HEK293 (cell line): Measurements from ENCODE around the gene LITAFD.
A peak's percentile ranks its signal among the peaks of the same experiment; 100 is the strongest.

Experiments
- CTCF ChIA-PET: fragments of 350-600 bp; formaldehyde crosslinking; extraction: SDS; loops from one replicate; lab custom pipeline; 2021; ENCODE audit warnings: antibody characterized with exemption; lab: Yijun Ruan, JAX
- POLR2A ChIA-PET: fragments of 300-600 bp; formaldehyde crosslinking; extraction: SDS; loops from one replicate; lab custom pipeline; 2020; ENCODE audit warnings: antibody characterized with exemption, inconsistent platforms; lab: Yijun Ruan, JAX
- H3K27ac ChIP-seq: fragments of 200-500 bp; sonication (Bioruptor generic); 2 replicates; pipeline ENCODE4 v1.5.1; 2014; ENCODE audit warnings: low read depth, low read length, control low read depth, inconsistent platforms; ENCODE audit errors: extremely low read depth
- H3K36me3 ChIP-seq, 2 experiments: fragments of 200-500 bp in 1 of 2; sonication (Bioruptor generic) in 1 of 2; 1 replicate in 1 of 2; 2 replicates in 1 of 2; pipeline ENCODE4 v1.5.1; 2014 to 2017; ENCODE audit warnings: inconsistent platforms in 2 of 2, low read length in 2 of 2; ENCODE audit not compliant: control insufficient read depth in 2 of 2, insufficient read depth in 1 of 2
- H3K4me1 ChIP-seq: fragments of 200-500 bp; sonication (Bioruptor generic); 2 replicates; pipeline ENCODE4 v1.5.1; 2014; ENCODE audit warnings: mild to moderate bottlenecking, low read length, inconsistent platforms; ENCODE audit not compliant: control insufficient read depth, insufficient read depth
- H3K4me3 ChIP-seq: 2 replicates; pipeline ENCODE4 v1.5.1; 2011; ENCODE audit warnings: low read depth, mild to moderate bottlenecking, control low read depth, low read length, moderate library complexity
- H3K9me3 ChIP-seq: fragments of 200-500 bp; sonication (Bioruptor generic); 2 replicates; pipeline ENCODE4 v1.5.1; 2014; ENCODE audit warnings: low read depth, low read length, inconsistent platforms; ENCODE audit not compliant: control insufficient read depth, insufficient read depth
- BCL6B ChIP-seq: fragments of 450-650 bp; formaldehyde crosslinking; IDR thresholded peaks from 2 replicates; pipeline ENCODE4 v1.5.1; 2017; ENCODE audit warnings: missing biosample characterization, missing genetic modification characterization
- PRDM6 ChIP-seq: fragments of 450-650 bp; formaldehyde crosslinking; IDR thresholded peaks from 2 replicates; pipeline ENCODE4 v1.5.1; 2017; ENCODE audit warnings: missing biosample characterization, missing genetic modification characterization
- ZBTB44 ChIP-seq: fragments of 450-650 bp; IDR thresholded peaks from 2 replicates; pipeline ENCODE4 v1.5.1; 2018; ENCODE audit warnings: missing biosample characterization, mild to moderate bottlenecking, missing genetic modification characterization
- ZFHX2 ChIP-seq: fragments of 450-650 bp; formaldehyde crosslinking; conservative IDR thresholded peaks from 2 replicates; pipeline ENCODE4 v1.5.1; 2016; ENCODE audit warnings: missing biosample characterization, missing genetic modification characterization
- ZNF112 ChIP-seq: fragments of 450-650 bp; formaldehyde crosslinking; IDR thresholded peaks from 2 replicates; pipeline ENCODE4 v1.5.0; 2017; ENCODE audit warnings: missing biosample characterization, missing genetic modification characterization
- ZNF184 ChIP-seq: fragments of 450-650 bp; IDR thresholded peaks from 2 replicates; pipeline ENCODE4 v1.5.1; 2018; ENCODE audit warnings: missing biosample characterization, mild to moderate bottlenecking, missing genetic modification characterization
- ZNF2 ChIP-seq: fragments of 450-650 bp; formaldehyde crosslinking; IDR thresholded peaks from 2 replicates; pipeline ENCODE4 v1.5.1; 2016; ENCODE audit warnings: missing biosample characterization, missing genetic modification characterization
- ZNF280D ChIP-seq: fragments of 450-650 bp; formaldehyde crosslinking; IDR thresholded peaks from 2 replicates; pipeline ENCODE4 v1.5.1; 2016; ENCODE audit warnings: missing biosample characterization, missing genetic modification characterization
- ZNF350 ChIP-seq: fragments of 450-650 bp; formaldehyde crosslinking; IDR thresholded peaks from 2 replicates; pipeline ENCODE4 v1.5.0; 2017; ENCODE audit warnings: missing biosample characterization, mild to moderate bottlenecking, missing genetic modification characterization
- ZNF501 ChIP-seq: fragments of 450-650 bp; formaldehyde crosslinking; IDR thresholded peaks from 2 replicates; pipeline ENCODE4 v1.5.1; 2016; ENCODE audit warnings: missing biosample characterization, missing genetic modification characterization
- ZNF510 ChIP-seq: fragments of 450-650 bp; formaldehyde crosslinking; IDR thresholded peaks from 2 replicates; pipeline ENCODE4 v1.5.1; 2018; ENCODE audit warnings: mild to moderate bottlenecking, missing genetic modification characterization, missing biosample characterization; ENCODE audit not compliant: insufficient replicate concordance
- ZNF658 ChIP-seq: fragments of 450-650 bp; formaldehyde crosslinking; IDR thresholded peaks from 2 replicates; pipeline ENCODE4; 2016; ENCODE audit warnings: missing biosample characterization, missing genetic modification characterization
- ZNF664 ChIP-seq: fragments of 450-650 bp; formaldehyde crosslinking; IDR thresholded peaks from 2 replicates; pipeline ENCODE4 v1.5.1; 2016; ENCODE audit warnings: missing biosample characterization, missing genetic modification characterization

Gene LITAFD

GRCh38 chr16:8888951-8889892, 7.1 kb downstream of the LITAFD start:
- H3K4me1 ChIP-seq: no peaks in the 10 kb centered on the region
- TF ChIP-seq ZNF658 (tag by site-specific recombination): no peak
- no peak for TF ChIP-seq ZNF510 (tag by site-specific recombination)
- no peak for TF ChIP-seq BCL6B (tag by site-specific recombination)
- no peak for TF ChIP-seq ZNF280D (tag by site-specific recombination)
- no peak for TF ChIP-seq ZNF2 (tag by site-specific recombination)
- no peak for TF ChIP-seq ZBTB44 (tag by site-specific recombination)
- TF ChIP-seq ZNF350 (tag by site-specific recombination): no peak
- TF ChIP-seq PRDM6: no peak
- TF ChIP-seq ZNF184 (tag by site-specific recombination): no peak
- TF ChIP-seq ZNF664 (tag by site-specific recombination): no peak
- TF ChIP-seq ZNF501: no peak
- H3K36me3 ChIP-seq: peaks cover 12 to 67% of the 10 kb centered on the region in 2 experiments
- no peak overlapping the region for H3K4me3 ChIP-seq
- no peak overlapping the region for H3K27ac ChIP-seq
- ChIA-PET POLR2A (interaction anchor here (1.8 kb wide), 1 partner anchor 20 kb away, joined by 5 read pairs; the partner anchor contains the start of gene CARHSP1), CTCF (interaction anchor here (1.2 to 1.5 kb wide), 3 partner anchors 8 to 322 kb away, joined by 3 to 5 read pairs (median 4); no protein-coding TSS in a partner anchor)
- H3K9me3 ChIP-seq: no peaks in the 10 kb centered on the region

GRCh38 chr16:8889893-8890548, 7.9 kb downstream of the LITAFD start:
- Histone ChIP-seq H3K27ac (no peak overlapping the region), H3K36me3 (peaks cover 12 to 75% of the 10 kb centered on the region in 2 experiments)
- no peak for TF ChIP-seq ZNF112 (tag by site-specific recombination)
- TF ChIP-seq ZFHX2: peak; percentile 13; the same call in 1 of the 2 replicates
- TF ChIP-seq, all 188 proteins: peak for 1
- Histone ChIP-seq H3K4me1 (no peaks in the 10 kb centered on the region), H3K9me3 (no peaks in the 10 kb centered on the region), H3K4me3 (no peak overlapping the region)
- ChIA-PET CTCF (interaction anchor here (1.2 to 1.5 kb wide), 3 partner anchors 9 to 323 kb away, joined by 3 to 5 read pairs (median 4); no protein-coding TSS in a partner anchor), POLR2A (interaction anchor here (0.8 to 1.8 kb wide), 2 partner anchors 19 to 21 kb away, joined by 3 to 5 read pairs; partner anchors contain the start of gene CARHSP1)
